PC-9 (cell line): ENCODE results near the gene JARID2. TPM values are rescaled to one million over a fixed set of nuclear protein-coding genes. Genes with fewer than 3 reads are reported as not detected.

Source experiments
- BruUV-seq: library from RNA; stranded (reverse); fragments of 400-500 nt; replicated peaks from 2 replicates; lab custom pipeline; 2021; lab: Mats Ljungman, UMichigan
- CTCF ChIA-PET: fragments of 300-600 bp; sonication (Branson Sonifier 250); formaldehyde crosslinking; loops from one replicate; lab custom pipeline; 2022; ENCODE audit warnings: antibody characterized with exemption; lab: Charles Lee
- POLR2A ChIA-PET: fragments of 300-600 bp; sonication (Branson Sonifier 250); formaldehyde crosslinking; loops from one replicate; lab custom pipeline; 2022; ENCODE audit warnings: antibody characterized with exemption; ENCODE audit not compliant: unreplicated experiment; lab: Charles Lee
- DNase-seq, 2 experiments: peaks; one replicate each; pipeline versions ENCODE4 v3.0.0 to v3.0.0-alpha.2; 2015 to 2022; ENCODE audit warnings: mixed read lengths in 1 of 2
- H2AFZ ChIP-seq: fragments of 200-600 bp; sonication (generic); 2 replicates; pipeline ENCODE4 v1.8.1; 2017; ENCODE audit warnings: antibody characterized with exemption
- H3F3A ChIP-seq: fragments of 200-600 bp; sonication (generic); 2 replicates; pipeline ENCODE4 v1.8.1; 2017; ENCODE audit warnings: antibody characterized with exemption, mild to moderate bottlenecking, low read depth; ENCODE audit not compliant: insufficient read depth
- H3K27ac ChIP-seq: fragments of 200-600 bp; sonication (generic); 2 replicates; pipeline ENCODE4 v1.6.1; 2016; ENCODE audit warnings: mixed run types
- H3K27me3 ChIP-seq: fragments of 200-600 bp; sonication (generic); 2 replicates; pipeline ENCODE4 v1.6.1; 2016; ENCODE audit warnings: low read depth, mixed run types; ENCODE audit not compliant: insufficient read depth
- H3K36me3 ChIP-seq: fragments of 200-600 bp; sonication (generic); 2 replicates; pipeline ENCODE4 v1.6.1; 2016; ENCODE audit warnings: low read depth, mixed run types
- H3K4me1 ChIP-seq: fragments of 200-600 bp; sonication (generic); replicated peaks from 2 replicates; pipeline ENCODE4 v1.6.1; 2016; ENCODE audit warnings: mixed run types; ENCODE audit not compliant: insufficient read depth
- H3K4me2 ChIP-seq: fragments of 200-600 bp; sonication (generic); 2 replicates; pipeline ENCODE4 v1.6.1; 2017; ENCODE audit warnings: mixed run types
- H3K4me3 ChIP-seq: fragments of 200-600 bp; sonication (generic); 2 replicates; pipeline ENCODE4 v1.6.1; 2016; ENCODE audit warnings: mixed run types
- H3K79me2 ChIP-seq: fragments of 200-600 bp; sonication (generic); 2 replicates; pipeline ENCODE4 v1.6.1; 2017; ENCODE audit warnings: low read depth, mixed run types
- H3K9me2 ChIP-seq: fragments of 200-600 bp; sonication (generic); 2 replicates; pipeline ENCODE4 v1.8.1; 2017; ENCODE audit warnings: mild to moderate bottlenecking; ENCODE audit not compliant: insufficient read depth
- H3K9me3 ChIP-seq: fragments of 200-600 bp; sonication (generic); 2 replicates; pipeline ENCODE4 v1.8.1; 2016; ENCODE audit warnings: low read depth; ENCODE audit not compliant: insufficient read depth
- H4K20me1 ChIP-seq: fragments of 200-600 bp; sonication (generic); 2 replicates; pipeline ENCODE4 v1.8.1; 2017; ENCODE audit not compliant: insufficient read depth
- CTCF ChIP-seq: fragments of 200-600 bp; sonication (generic); conservative IDR thresholded peaks from 2 replicates; pipeline ENCODE4 v1.6.1; 2017; ENCODE audit warnings: mixed run types, antibody characterized with exemption, mild to moderate bottlenecking, moderate library complexity
- EZH2 ChIP-seq: fragments of 200-600 bp; sonication (generic); IDR thresholded peaks from 2 replicates; pipeline ENCODE4 v1.8.0; 2017; ENCODE audit warnings: antibody characterized with exemption, low read depth
- intact Hi-C: fragments of 100-400 bp; cut with micrococcal nuclease; formaldehyde crosslinking; loops from one replicate; pipeline ENCODE4 v1.10.0; 2022; ENCODE audit not compliant: unreplicated experiment
- total RNA-seq: library from RNA; stranded (reverse); gene quantifications from 2 replicates; pipeline ENCODE4 v1.2.3, GENCODE V29; 2021

The JARID2 gene
- total RNA-seq, 1 experiment from 2014 or later: 35.0 TPM

DNA sequence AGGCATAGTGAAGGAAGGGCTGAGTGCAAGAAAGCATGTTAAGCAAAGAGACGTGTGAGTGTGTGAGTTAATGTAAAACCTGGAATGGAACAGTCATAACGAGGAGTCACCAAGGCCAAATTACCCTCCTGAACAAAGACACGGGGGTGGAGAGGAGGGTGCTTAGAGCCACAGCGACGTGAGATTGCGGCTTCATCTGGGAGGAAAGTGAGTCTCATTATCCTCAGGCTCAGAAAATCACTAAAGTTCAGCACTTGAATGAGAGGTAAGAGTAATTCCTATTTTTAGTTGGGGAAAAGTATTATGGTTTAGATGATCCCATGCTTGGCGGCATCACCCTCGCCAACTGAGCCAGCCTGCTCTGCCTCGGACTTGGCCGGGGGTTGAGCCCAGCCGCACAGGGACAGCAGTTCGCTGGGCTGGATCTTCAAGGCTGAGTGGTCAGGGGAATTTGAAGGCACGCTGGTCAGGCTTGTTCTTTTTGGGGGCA is 280.4 kb downstream of the JARID2 start:
- POLR2A ChIA-PET: interaction anchor here (0.5 kb wide), 1 partner anchor 113 kb away, joined by 6 read pairs; no protein-coding TSS in a partner anchor
- Histone ChIP-seq H4K20me1 (no peaks in the 10 kb centered on the region), H3K4me1 (no peaks in the 10 kb centered on the region), H3K27ac (no peak overlapping the region), H3F3A (no peaks in the 10 kb centered on the region), H3K27me3 (no peaks in the 10 kb centered on the region), H3K4me2 (no peak overlapping the region), H3K79me2 (no peaks in the 10 kb centered on the region), H3K9me3 (no peaks in the 10 kb centered on the region), H3K4me3 (no peak overlapping the region), H3K9me2 (no peaks in the 10 kb centered on the region), H2AFZ (no peak overlapping the region), H3K36me3 (peaks cover 7% of the 10 kb centered on the region; the same call in 1 of the 2 replicates)
- CTCF ChIA-PET: no interaction called here
- intact Hi-C loops: no loop called here
- TF ChIP-seq EZH2 (no peak), CTCF (no peak)
- no peak for DNase-seq
- no TSS peak for BruUV-seq

DNA sequence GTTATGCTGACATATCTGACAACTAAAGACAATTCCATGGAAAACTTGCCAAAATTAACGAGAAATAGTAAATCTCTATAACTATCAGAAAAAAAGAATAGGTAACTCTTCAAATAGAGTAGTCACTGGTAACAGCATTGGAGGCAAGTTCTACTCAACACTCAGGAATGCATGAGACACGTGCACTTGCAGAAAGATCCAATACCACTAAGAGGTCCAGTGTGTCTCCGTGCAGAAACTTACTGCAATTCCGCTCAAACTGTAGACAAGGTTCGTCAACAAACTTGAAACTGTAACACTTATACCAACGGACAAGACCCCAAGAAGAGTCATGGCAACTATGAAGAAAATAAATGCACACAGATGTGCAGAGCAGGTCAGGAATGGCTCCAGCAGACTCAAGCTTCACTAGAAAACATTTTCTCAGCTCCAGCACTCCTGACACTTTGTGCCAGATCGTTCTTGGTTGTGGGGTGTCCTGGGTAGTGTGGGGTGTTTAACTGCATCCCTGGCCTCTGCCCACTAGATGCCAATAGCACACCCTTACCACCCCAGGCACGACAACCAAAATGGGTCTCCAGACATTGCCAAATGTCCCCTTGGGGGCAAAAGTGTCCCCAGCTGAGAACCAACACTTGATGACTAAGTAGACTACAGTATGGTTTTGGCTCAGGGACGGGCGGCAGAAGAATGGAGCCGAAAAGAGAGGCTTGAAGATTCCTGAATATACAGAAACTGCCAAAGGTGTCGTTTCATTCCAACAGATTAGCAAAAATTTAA is 282.2 kb downstream of the JARID2 start:
- Histone ChIP-seq H3K27ac (no peak overlapping the region), H4K20me1 (no peaks in the 10 kb centered on the region), H3K4me2 (no peak overlapping the region), H3K4me3 (no peak overlapping the region), H3F3A (no peaks in the 10 kb centered on the region), H3K36me3 (no peaks in the 10 kb centered on the region), H3K27me3 (no peaks in the 10 kb centered on the region), H3K9me3 (no peaks in the 10 kb centered on the region), H2AFZ (no peak overlapping the region), H3K79me2 (no peaks in the 10 kb centered on the region), H3K9me2 (no peaks in the 10 kb centered on the region), H3K4me1 (no peaks in the 10 kb centered on the region)
- POLR2A ChIA-PET: no interaction called here
- TF ChIP-seq EZH2: no peak
- TF ChIP-seq CTCF: no peak
- no peak for DNase-seq
- intact Hi-C loops: no loop called here
- CTCF ChIA-PET: no interaction called here
- no TSS peak for BruUV-seq

- no peak for TF ChIP-seq CTCF
- no peak for TF ChIP-seq EZH2
- H3K9me3 ChIP-seq: no peaks in the 10 kb centered on the region
- no peak overlapping the region for H3K4me2 ChIP-seq
- H3F3A ChIP-seq: no peaks in the 10 kb centered on the region
- H3K27ac ChIP-seq: no peak overlapping the region
- H2AFZ ChIP-seq: no peak overlapping the region
- POLR2A ChIA-PET: no interaction called here
- CTCF ChIA-PET: no interaction called here
- H3K36me3 ChIP-seq: no peaks in the 10 kb centered on the region
- intact Hi-C loops: no loop called here
- H3K79me2 ChIP-seq: no peaks in the 10 kb centered on the region
- H3K4me1 ChIP-seq: no peaks in the 10 kb centered on the region
- H4K20me1 ChIP-seq: no peaks in the 10 kb centered on the region
- no peaks in the 10 kb centered on the region for H3K9me2 ChIP-seq
- BruUV-seq: no TSS peak
- H3K27me3 ChIP-seq: no peaks in the 10 kb centered on the region
- no peak for DNase-seq
- H3K4me3 ChIP-seq: no peak overlapping the region
Observed at GRCh38 chr6:15528870-15529269, 283.0 kb downstream of the JARID2 start.
